Gastroesophageal sphincter (tissue), 3 donors: ENCODE measurements around the gene BFSP1.

Experiments used
- CTCF ChIP-seq, 4 experiments: fragments of 200-600 bp in 2 of 4; fragments of 450-650 bp in 2 of 4; sonication (generic) in 1 of 4; IDR thresholded peaks; one replicate each; pipeline ENCODE4 v1.5.1; 2017 to 2019; ENCODE audit warnings: antibody characterized with exemption in 4 of 4, mild to moderate bottlenecking in 2 of 4, moderate library complexity in 2 of 4
- EP300 ChIP-seq: sonication (generic); formaldehyde crosslinking; IDR thresholded peaks from one replicate; pipeline ENCODE4 v1.6.1; 2017; ENCODE audit warnings: antibody characterized with exemption, mild to moderate bottlenecking
- POLR2A ChIP-seq, 2 donors: fragments of 450-650 bp; IDR thresholded peaks; one replicate each; pipeline ENCODE4 v1.6.1; 2017; ENCODE audit warnings: antibody characterized with exemption in 2 of 2, mild to moderate bottlenecking in 2 of 2, moderate library complexity in 1 of 2

- TF ChIP-seq EP300 = peak; percentile 34
- peak; percentile 99 for TF ChIP-seq POLR2A (IDR thresholded peaks at IDR 0.05)
- TF ChIP-seq CTCF (IDR thresholded peaks at IDR 0.05) = no peak
Observed at GRCh38 chr20:17569616-17570346, 38.6 kb upstream of the BFSP1 start, which contains the start of gene DSTN.
